GM18508 (cell line): ENCODE results near the gene PIP5KL1.

Experiments used
- ATAC-seq: cut with Tn5 transposase; IDR thresholded peaks from one replicate; pipeline ENCODE4 v1.9.1; 2021; ENCODE audit warnings: moderate number of reproducible peaks; ENCODE audit not compliant: insufficient read depth, unreplicated experiment

The PIP5KL1 gene

DNA sequence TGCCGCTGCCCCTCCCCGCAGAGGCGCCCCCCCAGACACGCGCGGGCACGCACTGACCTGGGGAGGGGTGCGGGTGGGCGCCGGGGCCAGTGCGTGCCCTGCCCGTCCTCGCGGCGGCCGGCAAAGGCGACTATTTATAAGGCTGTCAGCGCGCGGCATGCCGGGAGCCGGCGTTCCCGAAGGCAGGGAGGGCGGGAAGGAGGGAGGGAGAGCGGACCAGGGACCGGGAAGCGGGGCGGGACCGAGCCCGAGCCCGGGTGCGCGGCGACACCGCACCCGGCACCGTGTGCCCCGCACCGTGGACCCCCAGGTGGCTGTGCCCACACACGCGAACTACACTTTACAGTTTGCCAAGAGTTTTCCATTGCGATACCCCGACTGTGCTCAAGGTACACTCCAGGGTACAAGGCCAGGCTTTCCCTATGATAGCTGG is 53.0 kb downstream of the PIP5KL1 start, which contains the start of gene AK1:
AK1 (minus strand) TSS at position 110 of the 433 bp plus-strand sequence. CDS start 3,058 bp downstream, outside the sequence.
- ATAC-seq = no peak

DNA sequence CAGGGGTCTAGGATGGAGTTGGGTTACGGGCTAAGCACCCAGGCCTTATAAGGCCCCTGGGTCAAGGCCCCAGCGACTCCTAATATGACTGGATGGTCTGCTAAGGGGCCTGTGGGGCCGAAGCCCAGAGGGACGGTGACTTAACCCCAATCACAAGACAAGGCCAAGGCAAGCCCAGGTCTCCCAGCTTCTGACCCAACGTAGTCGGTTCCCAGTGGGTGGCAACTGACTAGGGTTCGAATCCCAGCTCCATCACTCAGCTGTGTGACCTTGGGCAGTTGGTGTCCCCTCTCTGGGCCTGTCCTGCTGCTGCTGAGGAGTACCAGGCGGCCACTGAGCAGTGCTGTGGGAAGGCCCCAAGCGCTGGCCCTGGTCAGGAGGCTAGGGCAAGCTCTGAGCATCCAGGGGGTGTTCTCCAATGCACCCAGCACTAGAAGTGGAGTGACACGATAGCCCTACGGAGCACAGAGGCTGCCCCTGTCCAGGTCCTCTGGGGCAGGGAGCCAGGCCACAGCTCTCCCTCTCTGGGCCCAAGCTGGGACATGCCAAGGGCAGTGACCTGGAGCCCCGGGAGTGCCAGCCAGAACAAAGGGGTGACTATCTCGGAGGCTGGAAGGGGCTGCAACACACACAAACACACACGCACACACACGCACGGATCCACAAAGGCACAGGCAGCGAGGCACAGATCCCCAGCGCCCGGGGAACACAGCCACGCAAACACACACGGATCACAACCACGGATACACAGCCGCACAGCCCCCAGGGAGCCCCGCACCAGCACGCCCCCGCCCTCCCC is 53.6 kb downstream of the PIP5KL1 start:
- ATAC-seq = no peak

DNA sequence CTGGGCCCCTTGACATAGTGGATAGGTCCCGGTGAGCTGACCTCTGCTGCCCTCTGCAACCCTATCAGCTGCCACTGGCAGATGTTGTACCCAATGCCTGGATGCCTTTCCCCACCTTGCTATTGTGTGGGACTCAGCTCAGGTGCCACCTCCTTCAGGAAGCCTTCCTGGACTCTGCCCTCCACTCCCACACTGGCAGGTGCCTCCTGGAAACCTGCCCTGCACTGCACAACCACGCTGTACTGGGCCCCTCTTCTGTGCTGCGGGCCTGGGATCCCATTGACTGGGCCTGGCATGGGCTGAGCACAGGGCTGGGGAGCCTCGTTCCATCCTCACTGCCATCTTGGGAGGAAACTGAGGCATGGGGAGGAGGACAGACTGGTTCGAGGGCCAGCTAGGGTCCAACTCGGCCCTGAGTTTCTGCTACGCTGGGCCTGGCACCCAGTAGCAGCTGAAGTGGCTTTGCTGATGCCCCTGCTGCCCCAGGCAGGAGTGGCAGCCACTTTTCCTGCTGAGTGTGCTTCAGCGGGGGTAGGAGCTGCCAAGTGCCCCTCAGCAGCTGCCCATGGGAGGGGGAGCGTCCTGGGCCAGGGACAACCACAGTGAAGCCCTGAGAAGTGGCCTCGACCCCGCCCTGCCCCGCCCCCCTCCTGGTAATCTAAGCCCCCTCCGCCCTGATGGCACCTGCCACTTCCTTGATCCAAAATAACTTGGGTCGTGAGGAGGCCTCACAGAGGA is 54.4 kb downstream of the PIP5KL1 start:
- no peak for ATAC-seq

DNA sequence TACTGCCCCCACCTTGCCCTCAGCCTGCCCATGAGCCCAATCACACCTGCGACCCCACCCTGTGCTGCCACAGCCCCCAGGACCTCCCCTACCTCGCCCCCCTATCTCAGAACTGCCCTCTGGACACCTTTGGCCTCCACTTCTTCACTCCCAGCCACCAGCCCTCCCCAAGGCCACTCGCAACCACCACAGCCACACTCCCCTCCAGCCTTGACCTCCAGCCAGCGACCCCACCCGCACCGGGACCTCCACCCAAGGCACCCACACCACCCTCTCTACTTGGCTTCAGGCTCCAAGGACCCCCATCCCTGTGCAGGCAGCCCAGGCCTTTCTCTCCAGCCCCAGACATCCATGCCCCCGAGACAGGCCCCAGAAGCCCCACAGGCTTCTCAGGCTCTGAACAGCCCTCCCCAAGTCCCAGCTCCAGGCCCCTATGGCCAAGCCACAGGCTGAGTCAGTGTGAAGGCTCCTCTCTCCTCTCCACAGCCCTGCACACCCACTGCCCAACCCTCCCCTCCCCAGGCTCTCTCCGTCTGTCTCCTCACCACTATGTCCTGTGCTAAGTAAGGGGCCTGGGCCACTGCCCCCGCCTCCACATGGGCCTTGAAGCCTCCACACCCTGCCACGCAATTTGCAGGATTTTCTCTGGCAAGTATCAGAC is 55.1 kb downstream of the PIP5KL1 start:
- ATAC-seq = no peak

DNA sequence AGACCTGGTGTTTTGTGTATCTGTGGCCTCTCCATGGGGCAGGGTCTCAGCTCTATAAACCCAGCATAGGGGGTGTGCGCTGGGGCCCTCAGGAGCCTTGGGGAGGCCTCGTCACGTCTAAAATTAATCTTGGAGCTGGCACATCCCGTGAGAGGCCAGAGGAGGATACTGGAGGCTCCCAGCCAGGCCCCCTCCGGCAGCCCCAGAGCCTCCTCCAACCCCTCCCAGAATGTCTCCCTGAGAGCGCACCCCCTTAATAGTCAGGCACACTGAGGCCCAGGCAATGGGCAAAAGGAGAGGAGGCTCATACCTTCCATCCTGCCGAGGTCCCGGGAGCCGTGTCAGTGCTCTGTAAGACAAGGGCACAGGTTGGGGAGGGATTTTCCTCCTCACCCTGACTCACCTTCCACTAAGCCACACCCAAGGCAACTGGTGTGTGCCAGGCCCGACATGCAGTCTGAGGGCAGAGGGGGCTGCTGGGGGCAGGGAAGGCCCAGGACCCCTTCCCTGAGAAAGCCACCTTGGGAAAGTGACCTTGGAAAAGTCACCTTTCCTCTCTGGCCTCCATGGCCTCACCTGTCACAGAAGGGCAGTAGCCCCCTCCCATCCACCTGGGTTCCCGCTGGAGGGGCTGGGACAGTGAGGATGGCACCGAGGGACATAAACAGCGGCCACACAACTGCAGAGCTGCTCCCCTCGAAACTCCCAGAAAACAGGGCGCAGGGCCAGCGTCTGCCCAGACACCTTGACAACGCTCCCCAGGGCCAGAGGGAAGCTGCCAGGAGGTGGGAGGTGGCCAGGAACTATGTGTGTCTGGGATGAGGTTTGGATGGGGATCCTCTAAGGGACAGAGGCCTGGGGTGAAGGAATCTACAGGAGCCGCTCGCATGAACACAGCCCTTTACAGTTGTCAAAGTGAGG is 56.0 kb downstream of the PIP5KL1 start:
- ATAC-seq = no peak

DNA sequence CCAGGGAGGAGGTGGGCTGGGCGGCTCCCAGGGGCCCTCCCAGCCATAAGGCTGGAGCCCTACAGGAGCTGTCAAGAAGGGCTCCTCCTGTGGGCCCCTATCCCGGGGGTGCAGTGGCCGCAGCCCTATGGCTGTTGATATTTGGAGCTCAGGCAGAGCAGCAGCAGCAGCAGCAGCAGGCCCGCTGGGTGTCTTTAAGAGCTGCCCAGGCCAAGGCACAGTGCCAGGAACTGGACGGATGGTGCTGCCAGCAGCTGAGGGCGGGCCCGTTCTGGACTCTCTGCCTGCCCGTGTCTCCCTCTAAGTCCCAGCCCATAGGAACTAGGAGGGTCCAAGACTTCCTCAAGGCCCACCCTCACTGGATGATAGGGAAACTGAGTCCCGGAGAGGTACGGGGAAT is 56.7 kb downstream of the PIP5KL1 start:
- no peak for ATAC-seq

DNA sequence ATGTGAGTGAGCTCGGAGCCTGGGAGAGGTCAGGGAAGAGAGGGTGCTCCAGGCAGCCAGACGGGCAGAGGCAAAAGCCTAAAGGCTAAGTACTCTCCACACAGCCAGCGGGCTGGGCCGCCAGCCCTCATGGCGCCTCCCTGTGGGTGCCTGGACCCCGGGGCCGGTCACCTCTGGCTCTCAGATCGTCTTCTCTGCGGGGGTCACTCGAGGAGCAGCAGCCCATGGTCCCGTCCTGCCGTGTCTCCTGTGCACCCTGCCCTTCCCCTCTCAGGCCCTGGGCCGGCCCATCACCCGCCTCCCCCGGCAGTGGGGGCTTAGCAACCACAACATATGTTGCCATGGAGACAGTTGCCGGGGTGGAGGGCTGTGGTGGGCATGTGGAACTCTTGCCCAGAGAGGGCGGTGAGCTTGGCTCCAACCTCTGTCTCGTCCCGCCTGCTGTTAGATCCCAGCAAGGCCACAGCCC is 57.3 kb downstream of the PIP5KL1 start:
- ATAC-seq = no peak

DNA sequence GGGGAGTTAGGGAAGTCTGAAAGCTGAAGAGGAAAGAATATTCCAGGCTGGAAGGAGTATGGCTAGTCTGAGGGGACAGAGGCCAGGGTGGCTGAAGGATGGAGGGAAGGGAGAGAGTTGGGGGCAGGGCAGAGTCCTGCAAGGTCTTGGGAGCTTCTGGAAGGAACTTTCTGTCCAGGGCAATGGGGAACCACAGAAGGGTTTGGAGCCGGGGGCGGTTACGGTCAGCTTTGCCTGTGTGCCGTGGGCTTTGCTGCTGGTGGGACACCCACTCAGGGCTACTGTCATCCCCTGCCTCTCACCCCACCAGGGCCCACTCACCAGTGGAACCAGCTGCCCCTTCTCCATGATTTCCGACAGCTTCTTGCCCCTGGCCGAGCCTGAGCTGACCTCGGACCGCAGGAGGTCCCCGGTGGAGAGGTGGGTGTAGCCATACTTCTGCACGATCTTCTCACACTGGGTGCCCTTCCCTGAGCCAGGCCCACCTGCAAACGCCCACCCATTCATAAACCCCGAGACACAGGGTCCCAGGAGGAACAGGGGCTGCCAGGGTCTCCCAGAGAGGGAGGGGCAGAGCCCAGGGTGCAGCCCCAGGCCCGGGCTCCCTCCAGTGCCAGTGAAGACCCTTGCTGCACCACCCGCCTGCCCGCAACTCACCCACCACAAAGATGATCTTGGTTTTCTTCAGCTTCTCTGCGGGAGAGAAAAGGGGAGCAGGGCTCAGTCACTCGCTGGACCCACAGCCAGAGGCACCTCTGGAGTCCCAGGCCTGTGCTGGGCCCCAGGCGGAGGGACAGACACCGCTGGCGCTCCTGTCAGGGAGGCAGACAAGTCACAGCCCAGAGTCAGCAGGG is 58.0 kb downstream of the PIP5KL1 start:
- no peak for ATAC-seq

DNA sequence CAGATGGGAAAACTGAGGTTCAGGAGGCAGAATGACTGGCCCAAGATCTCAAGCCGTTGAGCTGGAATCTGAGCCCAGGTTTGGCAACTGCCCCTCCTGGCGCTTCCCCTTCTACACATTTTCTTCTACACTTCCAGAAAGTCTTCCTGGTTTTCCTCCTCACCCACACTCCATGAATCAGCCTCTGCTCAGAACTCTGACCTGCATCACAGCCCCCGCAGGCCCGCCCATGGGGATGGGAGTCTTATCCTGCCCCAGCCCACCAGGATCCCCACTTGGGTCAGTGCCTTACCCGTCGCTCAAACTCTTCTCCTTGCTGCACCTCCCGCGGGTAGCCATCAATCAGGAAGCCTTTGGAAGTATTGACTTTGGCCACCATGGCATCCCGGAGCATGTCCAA is 59.0 kb downstream of the PIP5KL1 start:
- ATAC-seq = no peak

DNA sequence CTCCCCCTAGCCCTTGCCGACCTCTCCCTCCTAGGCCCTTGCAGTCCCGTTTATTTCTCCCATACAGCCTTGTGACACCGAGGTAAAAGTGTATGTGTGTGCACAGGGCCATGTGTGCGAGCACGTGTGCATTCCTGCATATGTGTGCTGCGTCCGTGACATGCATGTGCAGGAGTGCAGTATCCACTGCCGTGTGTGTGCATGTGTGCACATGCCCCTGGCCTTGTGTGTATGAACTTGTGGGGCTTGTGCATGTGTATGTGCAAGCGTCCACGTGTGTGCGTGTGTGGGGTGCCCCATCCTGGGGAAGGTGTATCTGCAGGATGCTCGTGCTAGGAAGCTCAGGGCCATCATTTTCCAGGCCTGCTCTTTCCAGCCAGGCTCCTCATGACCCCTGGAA is 59.7 kb downstream of the PIP5KL1 start:
- no peak for ATAC-seq
